DND-41 (cell line): ENCODE measurements around the gene ZRANB3.

Experiments
- EZH2 ChIP-seq: IDR thresholded peaks from 3 replicates; pipeline ENCODE4 v1.6.1; 2012; ENCODE audit warnings: borderline replicate concordance, low read depth, mild to moderate bottlenecking, moderate library complexity, low read length, inconsistent platforms; ENCODE audit not compliant: severe bottlenecking
- TF ChIP-seq, protein P1 (sequence below): IDR thresholded peaks from 2 replicates; pipeline ENCODE4 v1.5.1; 2012; ENCODE audit warnings: borderline replicate concordance, low read length, moderate library complexity, mild to moderate bottlenecking; ENCODE audit not compliant: poor library complexity, severe bottlenecking; ENCODE audit errors: extremely low read depth

DNA sequence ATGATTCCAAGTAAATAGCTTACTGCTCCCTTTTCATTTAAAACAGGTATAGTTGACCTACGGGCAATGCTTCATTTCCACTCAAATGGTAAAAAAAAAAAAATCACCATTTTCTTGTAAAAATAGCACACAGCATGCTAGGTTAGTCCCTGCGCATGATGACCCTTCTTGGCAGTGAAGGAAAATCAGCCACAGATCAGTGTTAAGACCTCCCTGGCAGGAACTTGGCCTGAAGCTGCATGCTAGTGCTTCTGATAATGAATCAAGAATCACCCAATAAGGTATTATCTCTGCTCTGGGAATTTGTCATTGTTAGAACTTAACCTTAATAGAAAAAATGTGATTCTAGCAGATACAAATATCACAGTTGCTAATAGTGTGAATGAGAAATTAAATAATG, 312.6 kb downstream of the ZRANB3 start:
- no peak for TF ChIP-seq EZH2
- TF ChIP-seq, protein P1, sequence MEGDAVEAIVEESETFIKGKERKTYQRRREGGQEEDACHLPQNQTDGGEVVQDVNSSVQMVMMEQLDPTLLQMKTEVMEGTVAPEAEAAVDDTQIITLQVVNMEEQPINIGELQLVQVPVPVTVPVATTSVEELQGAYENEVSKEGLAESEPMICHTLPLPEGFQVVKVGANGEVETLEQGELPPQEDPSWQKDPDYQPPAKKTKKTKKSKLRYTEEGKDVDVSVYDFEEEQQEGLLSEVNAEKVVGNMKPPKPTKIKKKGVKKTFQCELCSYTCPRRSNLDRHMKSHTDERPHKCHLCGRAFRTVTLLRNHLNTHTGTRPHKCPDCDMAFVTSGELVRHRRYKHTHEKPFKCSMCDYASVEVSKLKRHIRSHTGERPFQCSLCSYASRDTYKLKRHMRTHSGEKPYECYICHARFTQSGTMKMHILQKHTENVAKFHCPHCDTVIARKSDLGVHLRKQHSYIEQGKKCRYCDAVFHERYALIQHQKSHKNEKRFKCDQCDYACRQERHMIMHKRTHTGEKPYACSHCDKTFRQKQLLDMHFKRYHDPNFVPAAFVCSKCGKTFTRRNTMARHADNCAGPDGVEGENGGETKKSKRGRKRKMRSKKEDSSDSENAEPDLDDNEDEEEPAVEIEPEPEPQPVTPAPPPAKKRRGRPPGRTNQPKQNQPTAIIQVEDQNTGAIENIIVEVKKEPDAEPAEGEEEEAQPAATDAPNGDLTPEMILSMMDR: no peak
